C4-2B (cell line): ENCODE measurements around the gene SLC22A8.

ENCODE experiments used
- CTCF ChIP-seq: fragments of 450-650 bp; conservative IDR thresholded peaks from 2 replicates; pipeline ENCODE4 v1.5.1; 2017; ENCODE audit warnings: mild to moderate bottlenecking
- ZFX ChIP-seq: fragments of 450-650 bp; IDR thresholded peaks from 2 replicates; pipeline ENCODE4 v1.6.1; 2017

GRCh38 chr11:62983536-62984199 lies 32.0 kb downstream of the SLC22A8 start:
- TF ChIP-seq CTCF, result no peak
- no peak for TF ChIP-seq ZFX
